ENCODE results near the gene BTG3. TPM values are rescaled to one million over a fixed set of nuclear protein-coding genes. Genes with fewer than 3 reads are reported as not detected.

Gene BTG3
- total RNA-seq, 2 donors from 2014 or later: 27.3 to 31.1 TPM

- no peaks in the 10 kb centered on the region for H3K4me1 ChIP-seq
- DNase-seq: no peak
- no peaks in the 10 kb centered on the region for H3K36me3 ChIP-seq
- no peaks in the 10 kb centered on the region for H3K27me3 ChIP-seq
- no peak overlapping the region for H3K27ac ChIP-seq
- H3K4me3 ChIP-seq: no peak overlapping the region
- H3K9ac ChIP-seq (ENCODE audit: low read depth in 2 of 2, low read length in 2 of 2): no peak overlapping the region
- TF ChIP-seq CTCF (IDR thresholded peaks at IDR 0.05): no peak
- intact Hi-C loops (cut with DNase I): no loop called here
- no peaks in the 10 kb centered on the region for H3K9me3 ChIP-seq
Observed at GRCh38 chr21:17575076-17575475, 37.6 kb downstream of the BTG3 start.

- Histone ChIP-seq H3K9me3 (no peaks in the 10 kb centered on the region), H3K27ac (no peak overlapping the region), H3K4me1 (no peaks in the 10 kb centered on the region), H3K4me3 (no peak overlapping the region), H3K27me3 (no peaks in the 10 kb centered on the region), H3K36me3 (no peaks in the 10 kb centered on the region), H3K9ac (ENCODE audit: low read depth in 2 of 2, low read length in 2 of 2) (no peak overlapping the region)
- no peak for DNase-seq
- intact Hi-C loops (cut with DNase I): no loop called here
- no peak for TF ChIP-seq CTCF (IDR thresholded peaks at IDR 0.05)
Observed at GRCh38 chr21:17572431-17572830, 40.3 kb downstream of the BTG3 start.

- Histone ChIP-seq H3K27me3 (no peaks in the 10 kb centered on the region), H3K9ac (ENCODE audit: low read depth in 2 of 2, low read length in 2 of 2) (no peak overlapping the region), H3K4me1 (no peaks in the 10 kb centered on the region), H3K27ac (no peak overlapping the region), H3K36me3 (no peaks in the 10 kb centered on the region), H3K9me3 (no peaks in the 10 kb centered on the region), H3K4me3 (no peak overlapping the region)
- TF ChIP-seq CTCF (IDR thresholded peaks at IDR 0.05): no peak
- no peak for DNase-seq
- intact Hi-C loops (cut with DNase I): no loop called here
Observed at GRCh38 chr21:17570786-17571185, 41.9 kb downstream of the BTG3 start.

- no peaks in the 10 kb centered on the region for H3K4me1 ChIP-seq
- DNase-seq: no peak
- intact Hi-C loops (cut with DNase I): no loop called here
- H3K4me3 ChIP-seq: no peak overlapping the region
- TF ChIP-seq CTCF (IDR thresholded peaks at IDR 0.05): no peak
- H3K36me3 ChIP-seq: no peaks in the 10 kb centered on the region
- H3K27me3 ChIP-seq: no peaks in the 10 kb centered on the region
- no peaks in the 10 kb centered on the region for H3K9me3 ChIP-seq
- no peak overlapping the region for H3K27ac ChIP-seq
- H3K9ac ChIP-seq (ENCODE audit: low read depth in 2 of 2, low read length in 2 of 2): no peak overlapping the region
Observed at GRCh38 chr21:17560377-17561025, 52.2 kb downstream of the BTG3 start.

GRCh38 chr21:17554679-17555465 lies 57.8 kb downstream of the BTG3 start:
- no peak for DNase-seq
- H3K27ac ChIP-seq: no peak overlapping the region
- H3K4me3 ChIP-seq: no peak overlapping the region
- H3K9me3 ChIP-seq: no peaks in the 10 kb centered on the region
- no peak overlapping the region for H3K9ac ChIP-seq (ENCODE audit: low read depth in 2 of 2, low read length in 2 of 2)
- intact Hi-C loops (cut with DNase I): loop anchor here (10.0 kb wide), 1 partner anchor 170 kb away; no protein-coding TSS in a partner anchor
- TF ChIP-seq CTCF (IDR thresholded peaks at IDR 0.05): peak; percentile 28
- no peaks in the 10 kb centered on the region for H3K27me3 ChIP-seq
- no peaks in the 10 kb centered on the region for H3K36me3 ChIP-seq
- H3K4me1 ChIP-seq: no peaks in the 10 kb centered on the region
